SHP77 (cell line): ENCODE data around the gene RELB.

Experiments used
- DNase-seq, 2 experiments: peaks; one replicate each; lab custom pipeline; 2025; lab: John Stamatoyannopoulos, UW

Gene RELB

DNA sequence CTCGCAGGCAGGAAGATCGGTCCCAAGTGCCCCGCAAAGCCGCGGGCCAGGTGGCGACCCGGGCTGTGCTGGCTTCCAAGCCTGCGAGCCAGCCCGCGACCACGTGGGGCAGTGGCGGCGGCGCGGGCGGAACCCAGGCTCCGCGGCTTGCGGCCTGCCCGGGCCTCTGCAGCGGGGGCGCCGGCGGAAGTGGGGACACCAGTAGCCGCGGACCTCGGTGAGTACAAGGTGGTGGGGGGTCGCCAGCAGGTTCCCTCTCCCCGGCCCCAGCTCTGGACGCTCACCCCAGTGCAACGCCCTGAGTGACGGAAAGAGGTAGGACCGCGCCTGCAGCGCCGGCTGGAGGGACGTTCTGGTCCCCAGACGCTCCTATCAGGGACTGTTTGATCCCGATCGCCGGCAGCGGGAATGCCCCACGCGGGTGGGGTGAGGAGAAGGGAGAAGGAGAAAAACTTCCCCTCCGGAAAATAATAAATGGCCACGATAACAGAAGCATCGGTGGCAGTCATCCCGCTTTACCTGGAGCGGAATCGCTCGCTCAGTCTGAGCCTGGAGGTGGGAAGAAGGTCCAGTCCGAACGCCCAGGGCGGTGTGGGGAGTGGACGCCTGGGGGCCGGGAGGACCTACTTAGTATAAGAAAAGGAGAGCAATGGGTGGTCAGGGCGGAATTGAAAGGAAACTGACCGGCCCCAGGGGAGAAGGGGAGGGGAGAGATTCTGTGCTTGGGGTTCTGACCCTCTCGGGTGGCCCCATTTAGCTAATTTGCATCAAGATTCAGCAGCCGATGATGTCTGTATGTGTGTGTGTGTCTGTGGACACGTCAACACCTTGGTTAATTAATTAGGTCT is 78.0 kb downstream of the RELB start, which contains the start of gene GEMIN7:
Gene GEMIN7, plus strand, starts transcription at position 198 of the 848 bp plus-strand sequence. CDS start 10,855 bp downstream, outside the sequence.
- DNase-seq, result peak; percentile 38 to 61

DNA sequence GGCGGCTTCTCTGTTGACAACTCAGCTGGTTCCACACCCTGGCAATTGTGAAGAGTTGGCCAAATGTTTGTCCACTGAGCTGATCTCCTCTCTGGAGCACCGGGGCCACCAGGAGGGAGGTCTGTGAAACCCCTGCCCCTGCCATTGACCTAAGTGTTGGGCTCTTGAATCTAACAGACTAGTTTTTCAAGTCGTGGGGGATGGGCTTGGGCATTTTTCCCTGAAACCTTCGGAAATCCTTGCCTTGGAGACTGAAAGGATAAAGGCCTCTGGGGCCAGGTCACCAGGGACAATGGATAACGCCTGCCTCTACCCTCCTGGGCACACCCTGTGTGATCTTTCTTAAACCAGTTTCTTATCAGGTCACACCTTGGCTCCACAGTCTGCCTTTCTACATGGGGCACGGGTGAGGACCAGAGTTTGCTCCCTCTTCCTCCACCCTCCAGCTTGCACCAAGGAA is 78.7 kb downstream of the RELB start:
- no peak for DNase-seq

DNA sequence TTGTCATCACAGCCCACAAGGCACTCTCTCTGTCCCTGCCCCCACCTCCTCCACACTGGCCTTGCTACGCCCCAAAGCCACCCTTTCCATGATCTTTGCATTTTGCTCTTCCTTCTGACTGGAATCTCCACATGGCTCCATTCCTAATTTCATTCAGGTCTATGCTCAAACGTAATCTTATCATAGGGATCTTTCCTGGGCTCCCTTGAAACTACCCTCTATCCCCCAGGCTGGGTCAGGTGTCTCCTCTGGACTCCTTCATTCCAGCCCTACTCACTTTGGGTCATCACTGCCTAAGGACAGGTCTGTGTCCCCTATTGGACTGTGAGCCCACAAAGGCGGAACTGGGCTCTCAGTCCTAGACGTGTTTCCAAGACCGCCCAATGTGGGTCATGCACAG is 80.9 kb downstream of the RELB start:
- DNase-seq, result no peak

DNA sequence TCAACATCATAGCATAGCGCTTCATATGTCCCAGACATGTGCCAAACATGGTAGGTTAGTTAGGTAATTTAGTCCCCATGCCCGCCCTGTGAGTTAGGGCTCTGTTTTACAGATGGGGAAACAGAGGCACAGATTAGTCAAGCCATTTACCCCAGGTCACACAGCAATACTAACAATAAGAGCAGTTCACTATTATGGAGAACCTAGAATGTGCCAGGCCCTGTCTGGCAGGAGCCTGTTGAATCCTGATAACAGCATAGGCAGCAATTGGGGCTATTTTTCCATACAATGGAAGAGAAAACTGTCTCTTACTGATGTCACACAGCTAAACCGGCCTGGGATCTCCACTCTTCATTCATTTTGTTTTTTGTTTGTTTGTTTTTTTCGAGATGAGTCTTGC is 85.2 kb downstream of the RELB start:
- DNase-seq, result no peak

DNA sequence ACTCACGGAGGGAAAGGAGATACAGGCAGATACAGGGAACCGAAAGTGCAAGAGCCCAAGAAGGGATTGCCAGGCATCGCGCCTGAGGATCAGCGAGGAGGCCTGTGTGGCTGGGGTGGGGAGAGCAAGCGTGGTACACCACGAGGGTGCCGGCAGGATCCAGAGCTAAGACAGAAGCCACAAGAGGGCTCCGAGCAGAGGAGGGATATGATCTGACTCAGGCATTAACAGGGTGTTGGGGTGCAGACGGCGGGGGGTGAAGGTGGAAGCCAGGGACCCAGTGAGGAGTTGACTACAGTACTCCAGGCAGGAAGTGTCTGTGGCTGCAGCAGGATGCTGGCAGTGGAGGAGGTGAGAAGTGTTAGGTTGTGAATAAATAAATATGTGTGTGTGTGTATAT is 86.3 kb downstream of the RELB start:
- no peak for DNase-seq
